Measurements from ENCODE around the gene IQCK.

- no peak for TF ChIP-seq CTCF (IDR thresholded peaks at IDR 0.05; ENCODE audit: low read depth, low read length)
- no peak for TF ChIP-seq EZH2phosphoT487 (IDR thresholded peaks at IDR 0.05; ENCODE audit: low read depth)
These were observed 160.7 kb downstream of the IQCK start for GRCh38 chr16:19878757-19879156.
